Stimulated activated CD4-positive, alpha-beta T cell treated with anti-CD3 and anti-CD28 coated beads, TNF-alpha, amount 100 ng/mL, for 1 hour (primary cell): ENCODE results near the gene UGT1A5.
"Not testable (repeated sequence)": the region's sequence is repeated elsewhere in the genome, so short reads cannot be mapped to it uniquely, and the experiment has no call there.

ENCODE experiments used
- DNase-seq, 3 donors: peaks; one replicate each; pipeline ENCODE4 v3.0.0-alpha.2; 2020; ENCODE audit warnings: low read depth in 3 of 3, low spot score in 1 of 3

The UGT1A5 gene

DNA sequence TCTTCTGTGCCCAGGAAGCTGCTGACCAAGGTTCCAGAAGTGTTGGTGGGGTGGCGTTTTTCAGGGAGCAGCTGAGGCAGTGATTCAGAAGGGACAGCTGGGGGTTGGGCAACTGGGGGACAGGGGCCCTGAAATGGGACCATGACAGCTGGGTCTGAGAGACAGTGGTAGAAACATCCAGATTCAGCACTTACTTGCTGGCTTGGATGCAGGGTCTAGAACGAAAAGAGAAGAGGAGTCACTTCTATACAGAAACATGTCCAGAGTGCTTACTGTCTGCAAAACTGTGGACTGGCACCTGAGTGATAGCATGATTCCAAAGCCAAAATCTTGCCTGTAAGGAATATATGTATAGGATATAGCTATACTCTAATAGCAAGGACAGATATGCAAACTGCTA is 33.1 kb downstream of the UGT1A5 start:
- DNase-seq = not testable (repeated sequence)

DNA sequence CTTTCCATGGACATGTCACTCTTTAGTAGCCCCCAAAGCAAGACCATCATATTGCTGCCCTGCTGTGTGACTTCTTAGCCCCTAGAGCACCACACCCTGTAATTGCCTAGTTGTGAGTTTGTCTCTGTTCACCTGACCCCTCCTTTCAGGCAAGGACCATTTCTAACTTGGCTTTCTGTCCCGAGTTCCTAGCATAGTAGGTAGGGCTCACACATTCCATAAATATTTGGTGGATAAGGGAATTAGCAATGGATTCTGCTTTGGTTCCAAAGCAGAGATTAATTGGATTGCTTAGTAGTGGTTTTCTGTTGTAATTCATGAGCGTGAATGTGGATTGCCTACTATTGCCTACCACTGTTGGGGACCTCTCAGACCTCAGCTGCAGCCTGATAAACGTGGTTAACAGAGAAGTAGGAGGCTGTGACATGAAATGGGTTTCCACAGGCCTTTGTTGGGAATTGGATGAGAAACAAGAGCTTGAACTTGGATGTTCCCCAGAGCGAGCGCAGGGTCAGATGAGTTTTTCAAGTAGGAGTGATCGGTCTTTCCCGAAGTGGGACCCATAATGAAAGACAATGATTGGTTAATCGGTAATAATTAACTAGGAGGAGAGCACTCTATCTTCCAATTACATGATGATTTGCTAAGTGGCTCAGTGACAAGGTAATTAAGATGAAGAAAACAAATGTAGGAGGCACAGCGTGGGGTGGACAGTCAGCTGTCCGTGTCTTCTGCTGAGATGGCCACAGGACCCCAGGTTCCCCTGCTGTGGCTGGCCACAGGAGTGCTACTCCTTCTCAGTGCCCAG is 34.0 kb downstream of the UGT1A5 start:
- DNase-seq = no peak

DNA sequence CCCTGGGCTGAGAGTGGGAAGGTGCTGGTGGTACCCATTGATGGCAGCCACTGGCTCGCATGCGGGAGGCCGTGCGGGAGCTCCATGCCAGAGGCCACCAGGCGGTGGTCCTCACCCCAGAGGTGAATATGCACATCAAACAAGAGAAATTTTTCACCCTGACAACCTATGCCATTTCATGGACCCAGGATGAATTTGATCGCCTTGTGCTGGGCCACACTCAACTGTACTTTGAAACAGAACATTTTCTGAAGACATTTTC is 34.5 kb downstream of the UGT1A5 start:
- no peak for DNase-seq

DNA sequence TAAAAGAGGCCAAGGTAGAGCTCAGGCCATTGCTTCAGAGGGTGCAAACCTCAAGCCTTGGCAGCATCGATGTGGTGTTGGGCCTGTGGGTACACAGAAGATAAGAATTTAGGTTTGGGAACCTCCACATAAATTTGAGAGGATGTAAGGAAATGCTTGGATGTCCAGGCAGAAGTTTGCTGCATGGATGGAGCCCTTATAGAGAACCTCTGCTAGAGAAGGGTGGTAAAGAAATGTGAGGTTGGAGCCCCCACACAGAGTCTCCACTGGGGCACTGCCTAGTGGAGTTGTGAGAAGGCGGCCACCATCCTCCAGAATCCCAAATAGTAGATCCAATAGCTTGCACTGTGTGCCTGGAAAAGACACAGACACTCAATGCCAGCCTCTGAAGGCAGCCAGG is 38.0 kb downstream of the UGT1A5 start:
- not testable (repeated sequence) for DNase-seq

DNA sequence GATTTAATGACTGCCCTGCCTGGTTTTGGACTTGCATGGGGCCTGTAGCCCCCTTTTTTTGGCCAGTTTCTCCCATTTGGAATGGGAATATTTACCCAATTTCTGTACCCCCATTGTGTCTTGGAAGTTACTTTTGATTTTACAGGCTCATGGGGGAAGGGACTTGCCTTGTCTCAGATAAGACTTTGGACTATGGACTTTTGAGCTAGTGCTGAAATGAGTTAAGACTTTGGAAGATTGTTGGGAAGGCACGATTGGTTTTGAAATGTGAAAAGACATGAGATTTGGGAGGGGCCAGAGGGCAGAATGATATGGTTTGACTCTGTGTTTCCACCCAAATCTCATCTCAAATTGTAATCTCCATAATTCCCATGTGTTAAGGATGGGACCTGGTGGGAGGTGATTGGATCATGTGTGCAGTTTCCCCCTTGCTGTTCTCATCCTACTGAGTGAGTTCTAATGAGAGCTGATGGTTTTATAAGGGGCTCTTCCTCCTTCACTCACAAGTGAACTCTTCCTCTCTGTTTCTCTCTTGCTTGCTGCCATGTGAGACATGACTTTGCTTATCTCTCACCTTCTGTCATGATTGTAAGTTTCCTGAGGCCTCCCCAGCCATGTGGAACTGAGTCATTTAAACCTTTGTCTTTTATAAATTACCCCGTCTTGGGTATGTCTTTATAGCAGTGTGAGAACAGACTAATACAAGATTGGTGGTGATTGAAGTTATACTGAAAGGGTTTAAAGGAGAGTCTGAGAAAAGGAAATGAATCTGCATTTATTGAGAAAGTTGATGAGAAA is 38.7 kb downstream of the UGT1A5 start:
- DNase-seq = not testable (repeated sequence)

DNA sequence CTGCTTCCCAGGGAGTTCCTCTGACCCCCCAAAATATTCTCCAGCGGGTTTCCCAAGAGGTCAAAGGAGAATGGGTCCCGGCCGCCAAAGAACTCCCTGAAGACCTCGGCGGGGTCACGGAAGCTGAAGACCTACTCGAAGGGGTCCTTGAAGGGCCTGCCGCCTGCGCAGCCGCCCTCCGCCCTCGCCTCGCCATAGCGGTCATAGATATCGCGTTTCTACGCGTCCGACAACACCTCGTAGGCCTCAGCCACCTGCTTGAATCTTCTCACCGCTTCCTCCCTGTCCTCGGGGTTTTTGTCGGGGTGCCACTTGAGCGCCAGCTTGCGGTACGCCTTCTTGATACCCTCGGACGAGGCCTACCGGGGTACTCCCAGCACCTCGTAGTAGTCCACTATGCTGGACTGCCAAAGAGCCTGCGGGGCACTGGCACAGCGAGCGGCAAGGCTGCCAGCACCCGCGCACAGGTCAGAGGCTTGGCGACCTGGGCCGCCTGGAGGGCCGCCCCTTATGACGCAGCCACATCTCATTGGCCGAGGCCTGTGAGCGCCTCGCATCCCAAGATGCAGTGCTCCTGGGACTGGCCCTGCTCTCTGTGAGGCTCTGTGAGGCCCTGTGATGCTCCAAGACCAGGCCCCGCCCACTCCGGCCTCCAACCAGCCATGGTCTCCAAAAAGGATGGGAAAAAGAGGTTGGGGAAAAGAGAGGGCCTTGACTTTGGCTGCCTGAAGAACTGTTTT is 42.3 kb downstream of the UGT1A5 start:
- no peak for DNase-seq

DNA sequence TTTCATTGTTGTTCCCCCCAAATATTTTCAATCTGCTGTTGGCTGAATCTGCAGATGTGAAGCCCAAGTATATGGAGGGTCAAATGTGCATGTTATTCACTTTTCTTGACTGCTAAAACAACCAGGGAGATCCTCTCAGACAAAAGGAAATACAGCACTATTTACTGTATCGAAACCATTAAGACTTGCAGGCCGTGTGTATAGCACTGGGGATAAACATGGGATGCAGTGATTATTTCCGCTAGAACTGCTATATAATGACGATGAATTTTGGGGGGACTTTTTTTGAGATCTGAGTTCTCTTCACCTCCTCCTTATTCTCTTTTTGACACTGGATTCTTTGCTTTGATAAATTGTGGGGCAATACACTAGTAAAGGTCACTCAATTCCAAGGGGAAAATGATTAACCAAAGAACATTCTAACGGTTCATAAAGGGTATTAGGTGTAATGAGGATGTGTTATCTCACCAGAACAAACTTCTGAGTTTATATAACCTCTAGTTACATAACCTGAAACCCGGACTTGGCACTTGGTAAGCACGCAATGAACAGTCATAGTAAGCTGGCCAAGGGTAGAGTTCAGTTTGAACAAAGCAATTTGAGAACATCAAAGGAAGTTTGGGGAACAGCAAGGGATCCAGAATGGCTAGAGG is 43.8 kb downstream of the UGT1A5 start:
- no peak for DNase-seq

DNA sequence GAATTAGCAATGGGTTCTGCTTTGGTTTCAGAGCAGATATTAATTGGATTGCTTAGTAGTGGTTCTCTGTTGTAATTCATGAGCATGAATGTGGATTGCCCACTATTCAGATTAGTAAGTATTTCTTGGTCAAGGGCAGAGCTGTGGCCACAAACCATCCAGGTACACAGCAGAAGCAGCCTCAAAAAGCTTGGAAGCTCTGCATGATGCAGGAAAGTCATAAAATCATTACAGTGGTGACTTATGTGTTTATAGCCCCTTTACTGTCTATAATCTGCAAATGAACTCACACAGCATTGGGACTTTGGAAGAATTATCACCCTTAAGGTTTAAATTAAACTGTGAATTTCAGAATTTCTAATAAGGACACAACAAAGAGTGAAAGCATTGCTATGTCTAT is 45.4 kb downstream of the UGT1A5 start:
- DNase-seq = no peak

DNA sequence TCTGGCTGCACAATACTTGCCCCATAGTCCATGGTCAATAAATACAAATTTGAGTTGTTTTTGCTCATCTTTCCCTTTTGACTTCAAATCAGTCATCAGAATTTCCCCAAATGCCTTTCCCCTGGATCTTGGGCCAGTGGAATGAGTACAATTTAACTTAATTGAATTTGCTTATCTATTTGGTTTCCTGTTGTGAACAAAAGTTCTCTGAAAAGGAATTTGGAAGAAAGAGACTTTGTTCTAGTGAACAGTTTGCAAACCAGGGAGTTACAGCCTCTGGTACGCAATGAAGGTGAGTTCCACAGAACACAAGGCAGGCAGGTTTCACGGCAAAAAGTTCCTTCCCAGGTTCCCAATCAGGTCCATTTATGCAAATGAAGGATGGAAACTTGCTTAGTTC is 46.1 kb downstream of the UGT1A5 start:
- DNase-seq = no peak

DNA sequence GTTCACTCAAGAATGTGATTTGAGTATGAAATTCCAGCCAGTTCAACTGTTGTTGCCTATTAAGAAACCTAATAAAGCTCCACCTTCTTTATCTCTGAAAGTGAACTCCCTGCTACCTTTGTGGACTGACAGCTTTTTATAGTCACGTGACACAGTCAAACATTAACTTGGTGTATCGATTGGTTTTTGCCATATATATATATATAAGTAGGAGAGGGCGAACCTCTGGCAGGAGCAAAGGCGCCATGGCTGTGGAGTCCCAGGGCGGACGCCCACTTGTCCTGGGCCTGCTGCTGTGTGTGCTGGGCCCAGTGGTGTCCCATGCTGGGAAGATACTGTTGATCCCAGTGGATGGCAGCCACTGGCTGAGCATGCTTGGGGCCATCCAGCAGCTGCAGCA is 47.3 kb downstream of the UGT1A5 start, which contains the start of gene UGT1A1:
Gene UGT1A1, plus strand, starts transcription at position 228 of the 400 bp plus-strand sequence. Its CDS starts 18 bp downstream, at position 246.
- no peak for DNase-seq

DNA sequence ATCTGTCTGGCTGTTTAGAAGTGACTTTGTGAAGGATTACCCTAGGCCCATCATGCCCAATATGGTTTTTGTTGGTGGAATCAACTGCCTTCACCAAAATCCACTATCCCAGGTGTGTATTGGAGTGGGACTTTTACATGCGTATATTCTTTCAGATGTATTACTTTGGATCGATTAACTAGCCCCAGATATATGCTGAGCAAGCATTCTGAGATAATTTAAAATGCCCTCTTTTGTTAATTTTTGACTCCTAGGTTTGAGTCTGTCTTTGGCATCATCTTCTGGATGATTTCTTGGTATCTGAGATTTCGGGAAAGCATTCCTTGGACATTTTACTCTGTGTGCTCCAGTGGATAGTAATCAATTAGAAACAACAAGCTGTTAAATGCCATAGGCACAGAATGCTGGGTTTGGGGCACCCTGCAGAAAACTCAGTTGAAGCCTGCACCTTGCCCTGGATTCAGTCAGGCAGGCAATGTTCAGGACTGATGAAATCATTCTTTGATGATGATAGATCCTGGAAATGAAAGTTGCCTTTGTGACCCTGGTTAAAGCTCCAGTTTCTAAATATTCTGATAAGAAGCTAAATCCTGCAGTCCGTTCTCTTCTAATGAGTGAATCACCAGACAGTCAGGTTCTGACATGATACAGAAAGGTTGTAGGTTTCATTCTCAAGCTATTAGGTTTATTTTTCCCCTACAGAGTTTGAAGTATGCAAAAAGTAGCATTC is 48.5 kb downstream of the UGT1A5 start:
- DNase-seq = no peak

DNA sequence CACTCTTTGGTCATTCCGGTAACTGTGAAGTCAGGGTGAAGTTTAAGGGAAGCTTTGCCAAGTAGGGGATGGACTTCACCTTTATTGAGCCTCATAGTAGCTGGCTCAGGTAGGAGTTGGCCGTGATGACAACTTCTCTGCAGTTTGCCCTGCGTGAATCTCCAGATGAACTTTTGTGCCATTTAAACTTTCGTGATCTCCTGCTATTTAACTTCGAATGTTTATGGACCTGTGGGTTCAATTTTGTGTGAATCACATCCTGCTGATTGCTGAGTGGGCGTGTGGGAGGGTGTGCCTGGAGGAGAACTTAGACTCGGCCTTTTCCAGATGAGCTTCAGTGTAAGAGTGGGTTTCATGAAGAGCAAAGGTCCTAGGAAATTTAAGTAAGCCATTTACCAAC is 51.6 kb downstream of the UGT1A5 start:
- no peak for DNase-seq

DNA sequence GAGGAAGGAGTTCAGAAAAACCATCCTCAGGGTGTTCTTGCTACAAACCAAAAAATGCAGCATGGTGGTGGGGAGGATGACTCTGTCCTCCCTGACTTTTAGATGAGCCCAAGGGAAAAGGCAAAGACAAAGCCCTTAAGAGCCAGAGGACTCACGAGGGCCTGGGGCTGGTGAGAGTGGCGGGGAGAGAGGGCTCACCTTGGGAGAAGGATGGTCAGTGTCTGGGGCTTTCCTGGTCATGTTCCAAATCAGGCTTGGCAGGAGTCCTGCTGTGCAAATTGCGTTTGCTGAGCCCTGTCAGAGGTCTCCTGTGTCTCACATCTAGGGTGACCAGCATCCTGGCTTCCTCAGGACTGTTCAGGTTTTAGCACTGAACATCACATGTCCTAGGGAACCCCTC is 52.1 kb downstream of the UGT1A5 start:
- DNase-seq = no peak

DNA sequence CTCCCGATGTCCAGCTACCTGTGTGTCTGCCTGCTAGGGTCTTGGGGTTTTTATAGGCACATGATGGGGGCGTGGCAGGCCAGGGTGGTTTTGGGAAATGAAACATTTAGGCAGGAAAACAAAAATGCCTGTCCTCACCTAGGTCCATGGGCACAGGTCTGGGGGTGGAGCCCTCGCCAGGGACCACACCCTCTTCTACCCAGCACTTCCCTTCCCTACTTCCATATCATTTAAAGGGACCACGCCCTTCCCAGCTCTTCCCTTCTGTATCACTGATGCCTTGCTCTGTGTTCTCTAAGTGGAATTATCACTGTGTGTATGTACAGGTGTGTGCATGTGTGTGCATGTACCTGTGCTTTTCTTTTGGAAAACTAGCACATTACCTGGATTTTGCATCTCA is 53.7 kb downstream of the UGT1A5 start:
- DNase-seq = no peak

DNA sequence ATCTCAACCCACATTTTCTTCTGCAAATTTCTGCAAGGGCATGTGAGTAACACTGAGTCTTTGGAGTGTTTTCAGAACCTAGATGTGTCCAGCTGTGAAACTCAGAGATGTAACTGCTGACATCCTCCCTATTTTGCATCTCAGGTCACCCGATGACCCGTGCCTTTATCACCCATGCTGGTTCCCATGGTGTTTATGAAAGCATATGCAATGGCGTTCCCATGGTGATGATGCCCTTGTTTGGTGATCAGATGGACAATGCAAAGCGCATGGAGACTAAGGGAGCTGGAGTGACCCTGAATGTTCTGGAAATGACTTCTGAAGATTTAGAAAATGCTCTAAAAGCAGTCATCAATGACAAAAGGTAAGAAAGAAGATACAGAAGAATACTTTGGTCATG is 55.4 kb downstream of the UGT1A5 start:
- no peak for DNase-seq

DNA sequence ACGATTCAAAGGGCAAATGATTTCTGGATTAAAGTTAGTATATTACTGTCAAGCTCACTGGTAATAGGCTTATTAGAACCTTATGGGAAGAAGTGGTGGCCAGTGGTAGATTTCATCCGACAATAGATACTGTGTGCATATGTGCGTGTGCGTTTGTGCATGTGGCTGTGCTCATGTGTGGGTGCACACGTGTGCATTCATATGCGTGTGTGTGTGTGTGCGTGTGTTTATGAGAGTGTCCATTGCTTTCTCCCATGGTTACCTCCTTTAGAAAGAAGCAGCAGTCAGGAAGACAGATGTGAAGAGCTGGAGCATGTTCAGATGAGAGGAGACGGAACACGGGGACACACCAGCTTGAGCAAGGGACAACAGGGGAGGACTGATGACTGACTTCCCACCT is 56.6 kb downstream of the UGT1A5 start:
- no peak for DNase-seq

DNA sequence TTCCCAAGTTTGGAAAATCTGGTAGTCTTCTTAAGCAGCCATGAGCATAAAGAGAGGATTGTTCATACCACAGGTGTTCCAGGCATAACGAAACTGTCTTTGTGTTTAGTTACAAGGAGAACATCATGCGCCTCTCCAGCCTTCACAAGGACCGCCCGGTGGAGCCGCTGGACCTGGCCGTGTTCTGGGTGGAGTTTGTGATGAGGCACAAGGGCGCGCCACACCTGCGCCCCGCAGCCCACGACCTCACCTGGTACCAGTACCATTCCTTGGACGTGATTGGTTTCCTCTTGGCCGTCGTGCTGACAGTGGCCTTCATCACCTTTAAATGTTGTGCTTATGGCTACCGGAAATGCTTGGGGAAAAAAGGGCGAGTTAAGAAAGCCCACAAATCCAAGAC is 59.4 kb downstream of the UGT1A5 start:
- no peak for DNase-seq

DNA sequence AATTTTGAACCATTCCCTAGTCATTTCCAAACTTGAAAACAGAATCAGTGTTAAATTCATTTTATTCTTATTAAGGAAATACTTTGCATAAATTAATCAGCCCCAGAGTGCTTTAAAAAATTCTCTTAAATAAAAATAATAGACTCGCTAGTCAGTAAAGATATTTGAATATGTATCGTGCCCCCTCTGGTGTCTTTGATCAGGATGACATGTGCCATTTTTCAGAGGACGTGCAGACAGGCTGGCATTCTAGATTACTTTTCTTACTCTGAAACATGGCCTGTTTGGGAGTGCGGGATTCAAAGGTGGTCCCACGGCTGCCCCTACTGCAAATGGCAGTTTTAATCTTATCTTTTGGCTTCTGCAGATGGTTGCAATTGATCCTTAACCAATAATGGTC is 59.9 kb downstream of the UGT1A5 start:
- DNase-seq = no peak

DNA sequence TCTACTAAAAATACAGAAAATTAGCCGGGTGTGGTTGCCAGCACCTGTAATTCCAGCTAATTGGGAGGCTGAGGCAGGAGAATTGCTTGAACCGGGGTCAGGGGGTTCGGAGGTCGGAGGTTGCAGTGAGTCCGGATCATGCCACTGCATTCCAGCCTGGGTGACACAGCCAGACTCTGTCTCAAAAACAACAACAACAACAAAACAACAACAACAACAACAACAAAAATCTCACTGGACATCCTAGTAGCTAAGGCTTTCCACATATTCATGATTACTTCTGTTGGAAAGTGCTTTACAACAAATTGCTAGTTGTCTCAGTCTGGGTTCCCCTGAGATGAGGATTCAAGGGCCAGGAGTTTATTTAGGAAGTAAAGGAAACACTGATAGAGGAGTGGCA is 61.1 kb downstream of the UGT1A5 start:
- no peak for DNase-seq

DNA sequence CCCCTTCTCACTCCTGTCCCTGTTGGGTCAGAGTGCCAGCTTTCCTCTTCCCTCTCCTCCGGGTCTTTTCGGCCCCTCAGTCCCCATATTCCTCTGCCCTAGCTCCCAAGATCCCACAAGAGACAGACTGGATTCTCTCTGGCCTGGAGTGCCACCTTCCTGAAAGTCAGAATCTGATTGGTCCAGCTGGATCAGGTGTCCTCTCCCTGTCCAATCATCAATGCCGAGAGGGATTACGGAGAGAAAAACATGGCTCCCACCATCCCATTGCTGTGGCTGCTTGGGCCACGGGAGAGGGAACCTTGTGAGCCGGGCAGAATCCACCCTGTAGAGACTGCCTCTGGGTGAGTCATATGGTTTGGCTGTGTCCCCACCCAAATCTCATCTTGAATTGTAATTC is 62.7 kb downstream of the UGT1A5 start:
- DNase-seq = no peak

DNA sequence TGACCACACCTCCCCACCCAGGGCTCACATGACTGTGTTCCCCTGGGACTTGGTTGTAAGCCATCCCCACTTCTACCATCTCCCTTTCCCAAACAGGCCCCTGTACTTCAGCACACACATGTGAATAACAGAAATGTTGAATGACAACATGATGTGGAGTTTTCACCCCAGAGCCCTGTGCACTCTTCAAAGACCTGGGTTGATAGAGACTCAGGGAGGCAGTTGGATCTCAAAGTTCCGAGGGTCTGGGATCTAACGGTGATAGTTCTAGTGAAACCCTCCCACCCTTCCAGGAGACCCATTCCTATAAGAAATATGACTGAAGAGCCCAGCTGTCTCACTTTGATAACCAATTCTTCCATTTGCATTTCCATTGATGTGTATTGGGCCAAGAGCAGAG is 65.3 kb downstream of the UGT1A5 start, which contains the start of gene MROH2A:
Gene MROH2A, plus strand, starts transcription at position 301 of the 400 bp plus-strand sequence. CDS start 1,029 bp downstream, outside the sequence.
- DNase-seq = no peak
